GM12878 (cell line): ENCODE results near the gene KIAA0825. TPM values are rescaled to one million over a fixed set of nuclear protein-coding genes. Genes with fewer than 3 reads are reported as not detected.
A peak's percentile ranks its signal among the peaks of the same experiment; 100 is the strongest.

Source experiments
- ATAC-seq: fragments of 200-7000 bp; cut with Tn5 transposase; 3 replicates; pipeline ENCODE4 v1.9.1; 2020; ENCODE audit warnings: mild to moderate bottlenecking, moderate library complexity
- BruUV-seq: library from RNA; stranded (reverse); fragments of 400-500 nt; replicated peaks from 2 replicates; lab custom pipeline; 2021; lab: Mats Ljungman, UMichigan
- CTCF ChIA-PET: fragments of 300-600 bp; sonication (Branson Sonifier 250); formaldehyde crosslinking; extraction: SDS; loops from one replicate; lab custom pipeline; 2021; ENCODE audit warnings: inconsistent platforms; lab: Yijun Ruan, JAX
- POLR2A ChIA-PET: fragments of 350-600 bp; formaldehyde crosslinking; extraction: SDS; loops from one replicate; lab custom pipeline; 2021; ENCODE audit warnings: inconsistent platforms; lab: Charles Lee
- RAD21 ChIA-PET: fragments of 300-600 bp; sonication (Branson Sonifier 250); formaldehyde crosslinking; loops from one replicate; lab custom pipeline; 2023; ENCODE audit warnings: antibody characterized with exemption; ENCODE audit not compliant: unreplicated experiment; lab: Charles Lee
- SMC1A ChIA-PET: fragments of 300-600 bp; sonication (Branson Sonifier 250); formaldehyde crosslinking; loops from one replicate; lab custom pipeline; 2023; ENCODE audit not compliant: unreplicated experiment, uncharacterized antibody; lab: Charles Lee
- DNase-seq: peaks from one replicate; pipeline ENCODE4 v3.0.0-alpha.2; 2011; ENCODE audit warnings: low read depth, low spot score
- FAIRE-seq: peaks from 3 replicates; lab custom pipeline; 2011; peaks lifted over from hg19 to GRCh38; lab: Jason Lieb, UNC
- H2AFZ ChIP-seq: 2 replicates; pipeline ENCODE4 v1.6.0; 2011; ENCODE audit warnings: low read depth, low read length, control low read depth; ENCODE audit not compliant: control insufficient read depth
- H3K27ac ChIP-seq: 2 replicates; pipeline ENCODE4 v1.5.1; 2011; ENCODE audit warnings: control low read depth; ENCODE audit not compliant: control insufficient read depth, insufficient read depth
- H3K27me3 ChIP-seq, 2 experiments: replicated peaks in 1 of 2; 2 replicates each; pipeline versions ENCODE4 v1.6.0 to v1.6.1; 2011; ENCODE audit warnings: low read length in 1 of 2; ENCODE audit not compliant: control insufficient read depth in 2 of 2, insufficient read depth in 2 of 2
- H3K36me3 ChIP-seq, 2 experiments: 2 replicates each; pipeline ENCODE4 v1.5.1; 2011; ENCODE audit warnings: low read length in 1 of 2; ENCODE audit not compliant: control insufficient read depth in 2 of 2, insufficient read depth in 2 of 2
- H3K4me1 ChIP-seq: 2 replicates; pipeline ENCODE4 v1.6.1; 2011; ENCODE audit warnings: mild to moderate bottlenecking, low read length, moderate library complexity, mixed read lengths; ENCODE audit not compliant: control insufficient read depth, insufficient read depth
- H3K4me2 ChIP-seq: 2 replicates; pipeline ENCODE4 v1.6.0; 2011; ENCODE audit warnings: control low read depth; ENCODE audit not compliant: control insufficient read depth, insufficient read depth
- H3K4me3 ChIP-seq: fragments of 200-600 bp; sonication (generic); 2 replicates; pipeline ENCODE4 v1.5.1; 2016
- H3K79me2 ChIP-seq: 2 replicates; pipeline ENCODE4 v1.6.0; 2011; ENCODE audit warnings: low read length; ENCODE audit not compliant: control insufficient read depth, insufficient read depth
- H3K9ac ChIP-seq: 2 replicates; pipeline ENCODE4 v1.8.0; 2011; ENCODE audit warnings: low read length, control low read depth, mixed read lengths; ENCODE audit not compliant: control insufficient read depth, insufficient read depth
- H3K9me3 ChIP-seq: replicated peaks from 3 replicates; pipeline ENCODE4 v1.5.1; 2011; ENCODE audit warnings: mild to moderate bottlenecking, low read length; ENCODE audit not compliant: control insufficient read depth, insufficient read depth
- H4K20me1 ChIP-seq: 2 replicates; pipeline ENCODE4 v1.6.0; 2011; ENCODE audit not compliant: control insufficient read depth, insufficient read depth
- CBX5 ChIP-seq: sonication (generic); IDR thresholded peaks from 2 replicates; pipeline ENCODE4 v1.6.1; 2016; ENCODE audit warnings: low read depth, moderate library complexity, mild to moderate bottlenecking, inconsistent platforms
- EP300 ChIP-seq, 2 experiments: fragments of 150-350 bp in 1 of 2; IDR thresholded peaks; 2 replicates each; pipeline ENCODE4 v1.6.1; 2011 to 2012; ENCODE audit warnings: low read depth in 2 of 2, low read length in 2 of 2, borderline replicate concordance in 1 of 2, improper control_type of control experiment in 1 of 2, inconsistent platforms in 1 of 2; ENCODE audit not compliant: control insufficient read depth in 1 of 2
- MEF2A ChIP-seq: IDR thresholded peaks from 2 replicates; pipeline ENCODE4 v1.6.1; 2011; ENCODE audit warnings: low read depth, mild to moderate bottlenecking, low read length, moderate library complexity; ENCODE audit not compliant: insufficient read depth
- MEF2B ChIP-seq: fragments of 450-650 bp; IDR thresholded peaks from 2 replicates; pipeline ENCODE4 v1.6.1; 2018; ENCODE audit warnings: mild to moderate bottlenecking, moderate library complexity; ENCODE audit not compliant: partially characterized antibody, poor library complexity, severe bottlenecking
- MYB ChIP-seq: fragments of 150-350 bp; IDR thresholded peaks from 2 replicates; pipeline ENCODE4 v1.6.1; 2014; ENCODE audit warnings: mild to moderate bottlenecking, low read depth, low read length, borderline replicate concordance
- NFIC ChIP-seq: IDR thresholded peaks from 2 replicates; pipeline ENCODE4 v1.6.1; 2012; ENCODE audit warnings: low read depth, mild to moderate bottlenecking, inconsistent platforms, low read length, moderate library complexity
- RUNX3 ChIP-seq: IDR thresholded peaks from 2 replicates; pipeline ENCODE4 v1.6.1; 2012; ENCODE audit warnings: low read length, inconsistent platforms
- SKIL ChIP-seq: fragments of 450-650 bp; IDR thresholded peaks from 2 replicates; pipeline ENCODE4 v1.6.1; 2017; ENCODE audit warnings: mild to moderate bottlenecking, low read depth, inconsistent platforms; ENCODE audit not compliant: poor library complexity, severe bottlenecking
- WGBS: methylation state at CpG from one replicate; pipeline ENCODE4 v1.1.6; 2016; ENCODE audit warnings: low lambda C conversion rate; ENCODE audit not compliant: insufficient replicate concordance, insufficient coverage; ENCODE audit errors: missing lambda C conversion rate; 5-methylcytosine and 5-hydroxymethylcytosine counted together
- in situ Hi-C: fragments of 300-500 bp; cut with MboI; formaldehyde crosslinking; loops from 9 replicates; pipeline ENCODE4 v1.14.3; 2018; ENCODE audit warnings: mixed read lengths
- intact Hi-C: fragments of 100-400 bp; cut with micrococcal nuclease; formaldehyde crosslinking; loops from one replicate; pipeline ENCODE4 v1.14.2; 2022; ENCODE audit not compliant: unreplicated experiment
- polyA plus RNA-seq, 11 experiments: library from polyadenylated mRNA; depleted of rRNA in 4 of 11; unstranded in 6 of 11; stranded (reverse) in 5 of 11; fragments of >200 nt; fragmentation: Nextera tagmentation in 4 of 11; fragmentation: Illumina TruSeq in 1 of 11; extraction: Ambion mirVana in 4 of 11; extraction: Trizol in 1 of 11; gene quantifications; 1 replicate in 1 of 11; 2 replicates in 10 of 11; pipeline versions ENCODE4 v1.2.1 to v1.2.3, GENCODE V29; 2011 to 2016; ENCODE audit warnings: inconsistent platforms in 2 of 11, missing spikeins in 2 of 11, low read depth in 1 of 11
- total RNA-seq, 4 experiments: library from RNA; depleted of rRNA in 3 of 4; stranded (reverse); fragments of >200 nt in 3 of 4; fragmentation: Illumina TruSeq in 1 of 4; extraction: Trizol in 1 of 4; gene quantifications; 2 replicates each; pipeline versions ENCODE4 v1.2.1 to v1.2.3, GENCODE V29; 2013 to 2021
- TF ChIP-seq, protein P1 (sequence below): IDR thresholded peaks from 2 replicates; pipeline ENCODE4 v1.6.1; 2012; ENCODE audit warnings: low read length, inconsistent platforms

KIAA0825 gene
- total and polyA plus RNA-seq, 10 of the 15 experiments (the other 5 are each of a cell fraction or from before 2014, with no cell fraction given) = 0.55 to 1.9 (median 1.5) TPM

GRCh38 chr5:94632024-94632423, 13.6 kb upstream of the KIAA0825 start:
- peak overlapping the region; percentile 67 for H3K4me2 ChIP-seq
- peaks cover 7% of the 10 kb centered on the region for H3K9me3 ChIP-seq
- H4K20me1 ChIP-seq = no peaks in the 10 kb centered on the region
- RAD21 ChIA-PET = interaction anchor here (0.6 to 1.1 kb wide), 3 partner anchors 11 to 162 kb away, joined by 3 read pairs; no protein-coding TSS in a partner anchor
- in situ Hi-C loops = no loop called here
- H3K36me3 ChIP-seq = peaks cover 0 to 8% of the 10 kb centered on the region in 2 experiments; a peak in 2 of 4 replicates
- no peaks in the 10 kb centered on the region; the same call in none of the 2 replicates for H3K79me2 ChIP-seq
- BruUV-seq = no TSS peak
- peak; percentile 89 for FAIRE-seq
- TF ChIP-seq MEF2A = peak; percentile 96
- 0 out of 2 replicates have a peak, but pooled peaks have one; percentile 59 for TF ChIP-seq CBX5
- TF ChIP-seq MEF2B = peak; percentile 71
- TF ChIP-seq MYB = no peak
- peak in 1 of 2 experiments; percentile 54; a peak in 1 of 4 replicates for TF ChIP-seq EP300 (IDR thresholded peaks at IDR 0.05; ENCODE audit: borderline replicate concordance in 1 of 2, control insufficient read depth in 1 of 2, low read depth in 2 of 2, low read length in 2 of 2)
- peak; percentile 71 for TF ChIP-seq RUNX3
- TF ChIP-seq, protein P1, sequence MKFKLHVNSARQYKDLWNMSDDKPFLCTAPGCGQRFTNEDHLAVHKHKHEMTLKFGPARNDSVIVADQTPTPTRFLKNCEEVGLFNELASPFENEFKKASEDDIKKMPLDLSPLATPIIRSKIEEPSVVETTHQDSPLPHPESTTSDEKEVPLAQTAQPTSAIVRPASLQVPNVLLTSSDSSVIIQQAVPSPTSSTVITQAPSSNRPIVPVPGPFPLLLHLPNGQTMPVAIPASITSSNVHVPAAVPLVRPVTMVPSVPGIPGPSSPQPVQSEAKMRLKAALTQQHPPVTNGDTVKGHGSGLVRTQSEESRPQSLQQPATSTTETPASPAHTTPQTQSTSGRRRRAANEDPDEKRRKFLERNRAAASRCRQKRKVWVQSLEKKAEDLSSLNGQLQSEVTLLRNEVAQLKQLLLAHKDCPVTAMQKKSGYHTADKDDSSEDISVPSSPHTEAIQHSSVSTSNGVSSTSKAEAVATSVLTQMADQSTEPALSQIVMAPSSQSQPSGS = peak; percentile 59; the same call in 1 of the 2 replicates
- no peak for TF ChIP-seq SKIL
- peak; percentile 38; the same call in 1 of the 2 replicates for TF ChIP-seq NFIC
- H3K27ac ChIP-seq = peak overlapping the region; percentile 46
- no peak overlapping the region; the same call in 1 of the 2 replicates for H3K9ac ChIP-seq
- intact Hi-C loops = no loop called here
- no peak overlapping the region for H3K4me3 ChIP-seq
- no peaks in the 10 kb centered on the region for H3K27me3 ChIP-seq
- CTCF ChIA-PET = interaction anchor here (0.6 to 0.7 kb wide), 2 partner anchors 10 to 387 kb away, joined by 3 read pairs; no protein-coding TSS in a partner anchor
- H3K4me1 ChIP-seq = peaks cover 7% of the 10 kb centered on the region
- WGBS = 28% methylated on average over 2 of the region's 2 CpGs
- POLR2A ChIA-PET = interaction anchor here (0.7 kb wide), 1 partner anchor 28 kb away, joined by 3 read pairs; no protein-coding TSS in a partner anchor
- ATAC-seq = peak; percentile 99
- DNase-seq = peak; percentile 41
- peak overlapping the region; percentile 53 for H2AFZ ChIP-seq
- SMC1A ChIA-PET = interaction anchor here (0.8 to 2.2 kb wide), 4 partner anchors 9 to 55 kb away, joined by 3 to 10 read pairs (median 6); no protein-coding TSS in a partner anchor
